Measurements from ENCODE around the gene OTP.

OTP gene

GRCh38 chr5:77640589-77641396 is 2.3 kb upstream of the OTP start:
- no peak for DNase-seq (ENCODE audit: low read depth in 2 of 2)
- no peak for TF ChIP-seq CTCF (IDR thresholded peaks at IDR 0.05; ENCODE audit: low read depth, low read length)
- H3K4me3 ChIP-seq (replicated peaks in 1 of 2; ENCODE audit: low read depth in 2 of 2, low read length in 2 of 2) = no peak overlapping the region

GRCh38 chr5:77638763-77639671 is 504 bp upstream of the OTP start:
- TF ChIP-seq CTCF (IDR thresholded peaks at IDR 0.05; ENCODE audit: low read depth, low read length) = no peak
- DNase-seq (ENCODE audit: low read depth in 2 of 2) = no peak
- no peak overlapping the region for H3K4me3 ChIP-seq (replicated peaks in 1 of 2; ENCODE audit: low read depth in 2 of 2, low read length in 2 of 2)

GRCh38 chr5:77637170-77637997 is 1.1 kb downstream of the OTP start:
- TF ChIP-seq CTCF (IDR thresholded peaks at IDR 0.05; ENCODE audit: low read depth, low read length) = no peak
- H3K4me3 ChIP-seq (replicated peaks in 1 of 2; ENCODE audit: low read depth in 2 of 2, low read length in 2 of 2) = no peak overlapping the region
- no peak for DNase-seq (ENCODE audit: low read depth in 2 of 2)

- DNase-seq (ENCODE audit: low read depth in 2 of 2) = no peak
- no peak overlapping the region for H3K4me3 ChIP-seq (replicated peaks in 1 of 2; ENCODE audit: low read depth in 2 of 2, low read length in 2 of 2)
These were observed 1.8 kb downstream of the OTP start for GRCh38 chr5:77636641-77637169.

GRCh38 chr5:77635917-77636640 is 2.4 kb downstream of the OTP start:
- H3K4me3 ChIP-seq (replicated peaks in 1 of 2; ENCODE audit: low read depth in 2 of 2, low read length in 2 of 2) = no peak overlapping the region
- no peak for DNase-seq (ENCODE audit: low read depth in 2 of 2)
- TF ChIP-seq CTCF (IDR thresholded peaks at IDR 0.05; ENCODE audit: low read depth, low read length) = no peak

More at GRCh38 chr5:77636641-77637169, 1.8 kb downstream of the OTP start:
- no peak for TF ChIP-seq CTCF (IDR thresholded peaks at IDR 0.05; ENCODE audit: low read depth, low read length)

Data from cardiac fibroblast (primary cell).